Calu3 (cell line): ENCODE data around the gene VPS72. TPM values are rescaled to one million over a fixed set of nuclear protein-coding genes. Genes with fewer than 3 reads are reported as not detected.
"Not testable (repeated sequence)": the region's sequence is repeated elsewhere in the genome, so short reads cannot be mapped to it uniquely, and the experiment has no call there.

Experiments used
- BruUV-seq: library from RNA; stranded (reverse); fragments of 400-500 nt; replicated peaks from 2 replicates; lab custom pipeline; 2021; lab: Mats Ljungman, UMichigan
- CTCF ChIA-PET: fragments of 300-600 bp; sonication (Branson Sonifier 250); formaldehyde crosslinking; loops from one replicate; lab custom pipeline; 2022; ENCODE audit warnings: antibody characterized with exemption; lab: Charles Lee
- DNase-seq: peaks from one replicate; pipeline ENCODE4 v3.0.0; 2022
- H3K27ac Mint-ChIP-seq: one replicate; pipeline ENCODE4 v1.8.0; 2022; ENCODE audit warnings: mixed read lengths; ENCODE audit not compliant: unreplicated experiment
- H3K27me3 Mint-ChIP-seq: one replicate; pipeline ENCODE4 v1.8.0; 2022; ENCODE audit warnings: mixed read lengths; ENCODE audit not compliant: unreplicated experiment
- H3K36me3 Mint-ChIP-seq: one replicate; pipeline ENCODE4 v1.8.0; 2022; ENCODE audit warnings: mild to moderate bottlenecking, moderate library complexity, mixed read lengths; ENCODE audit not compliant: insufficient read depth, unreplicated experiment
- H3K4me1 Mint-ChIP-seq: one replicate; pipeline ENCODE4 v1.8.0; 2022; ENCODE audit warnings: mild to moderate bottlenecking, low read depth, mixed read lengths; ENCODE audit not compliant: unreplicated experiment
- H3K4me3 Mint-ChIP-seq: one replicate; pipeline ENCODE4 v1.8.0; 2022; ENCODE audit warnings: mild to moderate bottlenecking, low read depth, moderate library complexity, mixed read lengths; ENCODE audit not compliant: unreplicated experiment
- H3K9me3 Mint-ChIP-seq: one replicate; pipeline ENCODE4 v1.8.0; 2022; ENCODE audit warnings: low read depth, mixed read lengths; ENCODE audit not compliant: unreplicated experiment
- CTCF ChIP-seq: fragments of 200-600 bp; IDR thresholded peaks from one replicate; pipeline ENCODE4 v1.8.0; 2022; ENCODE audit warnings: antibody characterized with exemption; ENCODE audit not compliant: unreplicated experiment
- intact Hi-C: fragments of 100-400 bp; cut with micrococcal nuclease; formaldehyde crosslinking; loops from one replicate; pipeline ENCODE4 v1.10.0; 2022; ENCODE audit not compliant: unreplicated experiment
- total RNA-seq: library from RNA; stranded (reverse); gene quantifications from 2 replicates; pipeline ENCODE4 v1.2.3, GENCODE V29; 2022

Gene VPS72
- total RNA-seq, 1 experiment from 2014 or later, result 91.4 TPM

DNA sequence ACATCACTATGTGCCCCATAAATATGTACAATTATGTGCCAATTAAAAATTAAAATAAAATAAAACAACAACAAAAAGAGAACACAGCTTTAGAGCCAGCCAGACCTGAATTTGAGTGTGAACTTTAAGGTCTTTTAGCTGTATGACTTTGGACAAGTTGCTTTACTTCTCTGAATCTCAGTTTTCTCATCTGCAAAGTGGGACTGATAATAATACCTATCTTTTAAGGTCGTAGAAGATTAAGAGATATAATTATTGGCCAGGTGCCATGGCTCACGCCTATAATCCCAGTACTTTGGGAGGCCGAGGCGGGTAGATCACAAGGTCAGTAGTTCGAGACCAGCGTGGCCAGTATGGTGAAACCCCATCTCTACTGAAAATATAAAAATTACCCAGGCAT, 3.3 kb upstream of the VPS72 start:
- no peak overlapping the region for H3K27ac Mint-ChIP-seq
- CTCF ChIA-PET, result interaction anchor here (0.6 kb wide), 1 partner anchor 61 kb away, joined by 5 read pairs; the partner anchor contains the start of gene PSMD4

DNA sequence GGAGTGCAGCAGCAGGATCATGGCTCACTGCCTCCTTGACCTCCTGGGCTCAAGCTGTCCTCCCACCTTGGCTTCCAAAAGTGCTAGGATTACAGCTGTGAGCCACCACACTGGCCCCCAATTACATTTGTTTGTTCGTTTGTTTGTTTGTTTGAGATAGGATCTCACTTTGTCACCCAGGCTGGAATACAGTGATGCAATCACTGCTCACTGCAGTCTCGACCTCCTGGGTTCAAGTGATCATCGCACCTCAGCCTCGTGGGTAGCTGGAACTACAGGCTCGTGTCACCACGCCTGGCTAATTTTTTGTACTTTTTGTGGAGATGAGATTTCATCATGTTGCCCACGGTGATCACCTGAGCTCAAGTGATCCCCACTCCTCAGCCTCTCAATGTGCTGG, 2.0 kb upstream of the VPS72 start:
- Mint-ChIP-seq H3K9me3 (no peaks in the 10 kb centered on the region), H3K27ac (no peak overlapping the region), H3K4me3 (no peak overlapping the region), H3K27me3 (no peaks in the 10 kb centered on the region), H3K4me1 (peaks cover 23% of the 10 kb centered on the region), H3K36me3 (peaks cover 53% of the 10 kb centered on the region)
- no peak for DNase-seq
- TF ChIP-seq CTCF, result no peak
- no TSS peak for BruUV-seq
- CTCF ChIA-PET, result no interaction called here
- intact Hi-C loops, result loop anchor here (10.0 kb wide), 1 partner anchor 643 kb away; the partner anchor contains the start of genes C2CD4D and RORC

More for the DNA sequence above, 3.3 kb upstream of the VPS72 start:
- intact Hi-C loops, result loop anchor here (10.0 kb wide), 1 partner anchor 641 kb away; the partner anchor contains the start of genes C2CD4D and RORC
- no TSS peak for BruUV-seq
- no peak for TF ChIP-seq CTCF
- H3K36me3 Mint-ChIP-seq, result peaks cover 62% of the 10 kb centered on the region
- H3K4me1 Mint-ChIP-seq, result peaks cover 28% of the 10 kb centered on the region
- DNase-seq, result no peak
- H3K9me3 Mint-ChIP-seq, result no peaks in the 10 kb centered on the region
- no peak overlapping the region for H3K4me3 Mint-ChIP-seq
- no peaks in the 10 kb centered on the region for H3K27me3 Mint-ChIP-seq

GRCh38 chr1:151188667-151189066, 1.3 kb downstream of the VPS72 start:
- H3K9me3 Mint-ChIP-seq, result not testable (repeated sequence)

GRCh38 chr1:151187205-151187604, 2.8 kb downstream of the VPS72 start:
- no TSS peak for BruUV-seq
- TF ChIP-seq CTCF, result no peak
- H3K27me3 Mint-ChIP-seq, result no peaks in the 10 kb centered on the region
- peaks cover 12% of the 10 kb centered on the region for H3K4me1 Mint-ChIP-seq
- intact Hi-C loops, result no loop called here
- H3K4me3 Mint-ChIP-seq, result no peak overlapping the region
- peaks cover 63% of the 10 kb centered on the region for H3K36me3 Mint-ChIP-seq
- no peaks in the 10 kb centered on the region for H3K9me3 Mint-ChIP-seq
- CTCF ChIA-PET, result interaction anchor here (0.8 kb wide), 1 partner anchor 521 kb away, joined by 4 read pairs; no protein-coding TSS in a partner anchor
- H3K27ac Mint-ChIP-seq, result no peak overlapping the region
- no peak for DNase-seq

More at GRCh38 chr1:151188667-151189066, 1.3 kb downstream of the VPS72 start:
- peaks cover 48% of the 10 kb centered on the region for H3K36me3 Mint-ChIP-seq
- CTCF ChIA-PET, H3K27me3 Mint-ChIP-seq, DNase-seq, intact Hi-C loops, BruUV-seq: not testable (repeated sequence)
- peak overlapping the region; percentile 91 for H3K4me3 Mint-ChIP-seq
- peak overlapping the region; percentile 86 for H3K27ac Mint-ChIP-seq
- peaks cover 14% of the 10 kb centered on the region for H3K4me1 Mint-ChIP-seq

DNA sequence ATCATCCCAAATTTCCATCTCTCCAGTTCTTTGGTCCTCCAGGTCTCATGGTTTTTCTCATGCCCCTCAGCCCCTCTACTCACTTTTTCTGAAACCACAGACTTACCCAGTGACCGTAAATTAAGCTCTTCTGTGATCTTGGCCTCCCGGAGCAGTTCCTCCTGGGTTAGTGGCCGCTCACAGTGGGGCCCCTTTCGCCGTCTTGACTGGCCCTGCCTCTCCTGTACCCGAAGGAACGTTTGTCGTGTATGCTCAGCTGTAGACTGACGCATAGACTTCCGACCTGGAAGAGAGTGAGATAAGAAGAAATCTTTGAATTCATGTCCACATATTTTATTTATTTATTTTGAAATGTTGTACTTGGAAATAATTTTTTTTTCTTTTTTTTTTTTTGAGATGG, 5.8 kb downstream of the VPS72 start:
- CTCF ChIA-PET, result no interaction called here
- no peak for DNase-seq
- intact Hi-C loops, result no loop called here
- Mint-ChIP-seq H3K27me3 (no peaks in the 10 kb centered on the region), H3K4me3 (no peak overlapping the region), H3K36me3 (peaks cover 63% of the 10 kb centered on the region), H3K4me1 (peaks cover 12% of the 10 kb centered on the region), H3K27ac (no peak overlapping the region), H3K9me3 (no peaks in the 10 kb centered on the region)
- TF ChIP-seq CTCF, result no peak
- no TSS peak for BruUV-seq
